Tibial nerve (tissue), 4 donors: ENCODE data around the gene CADPS. TPM values are rescaled to one million over a fixed set of nuclear protein-coding genes. Genes with fewer than 3 reads are reported as not detected.

Source experiments
- DNase-seq, 2 donors: peaks; one replicate each; pipeline ENCODE4 v3.0.0-alpha.2; 2019; ENCODE audit warnings: low spot score in 2 of 2
- H3K27ac ChIP-seq, 4 donors: fragments of 200-600 bp; sonication (generic) in 3 of 4; one replicate each; pipeline ENCODE4 v1.5.1; 2017 to 2019; ENCODE audit warnings: mild to moderate bottlenecking in 1 of 4
- H3K27me3 ChIP-seq, 2 donors: fragments of 200-600 bp; sonication (generic) in 1 of 2; one replicate each; pipeline versions ENCODE4 v1.5.1 to v1.6.0; 2017 to 2019
- H3K36me3 ChIP-seq, 3 donors: fragments of 200-600 bp; sonication (generic); one replicate each; pipeline ENCODE4 v1.5.1; 2018 to 2019
- H3K4me1 ChIP-seq, 4 donors: fragments of 200-600 bp; sonication (generic) in 3 of 4; one replicate each; pipeline ENCODE4 v1.5.1; 2017 to 2019
- H3K4me3 ChIP-seq, 4 donors: fragments of 200-600 bp; sonication (generic) in 3 of 4; one replicate each; pipeline ENCODE4 v1.5.1; 2017 to 2019; ENCODE audit warnings: mild to moderate bottlenecking in 1 of 4, moderate library complexity in 1 of 4
- H3K9me3 ChIP-seq, 4 donors: fragments of 200-600 bp; sonication (generic) in 3 of 4; one replicate each; pipeline ENCODE4 v1.5.1; 2017 to 2019
- EP300 ChIP-seq, 2 donors: sonication (generic); formaldehyde crosslinking; IDR thresholded peaks; one replicate each; pipeline ENCODE4 v1.6.1; 2017; ENCODE audit warnings: antibody characterized with exemption in 2 of 2, mild to moderate bottlenecking in 1 of 2
- POLR2A ChIP-seq, 2 donors: fragments of 450-650 bp; IDR thresholded peaks; one replicate each; pipeline ENCODE4 v1.6.1; 2017; ENCODE audit warnings: antibody characterized with exemption in 2 of 2, mild to moderate bottlenecking in 2 of 2, moderate library complexity in 2 of 2
- WGBS, 2 donors: methylation state at CpG; one replicate each; pipeline ENCODE4 v1.1.5; 2018; 5-methylcytosine and 5-hydroxymethylcytosine counted together
- total RNA-seq, 4 donors: library from RNA; depleted of rRNA; stranded (reverse); fragments of >200 nt; gene quantifications; one replicate each; pipeline ENCODE4 v1.1.0, GENCODE V29; 2016
- TF ChIP-seq, protein P1 (sequence below), 5 experiments: fragments of 200-600 bp in 3 of 5; fragments of 450-650 bp in 2 of 5; sonication (generic) in 3 of 5; IDR thresholded peaks; one replicate each; pipeline ENCODE4 v1.5.1; 2016 to 2019; ENCODE audit warnings: antibody characterized with exemption in 5 of 5, mild to moderate bottlenecking in 3 of 5, moderate library complexity in 2 of 5

Gene CADPS
- total RNA-seq, 4 donors from 2014 or later = 16.2 to 16.7 TPM; not detected in 2

DNA sequence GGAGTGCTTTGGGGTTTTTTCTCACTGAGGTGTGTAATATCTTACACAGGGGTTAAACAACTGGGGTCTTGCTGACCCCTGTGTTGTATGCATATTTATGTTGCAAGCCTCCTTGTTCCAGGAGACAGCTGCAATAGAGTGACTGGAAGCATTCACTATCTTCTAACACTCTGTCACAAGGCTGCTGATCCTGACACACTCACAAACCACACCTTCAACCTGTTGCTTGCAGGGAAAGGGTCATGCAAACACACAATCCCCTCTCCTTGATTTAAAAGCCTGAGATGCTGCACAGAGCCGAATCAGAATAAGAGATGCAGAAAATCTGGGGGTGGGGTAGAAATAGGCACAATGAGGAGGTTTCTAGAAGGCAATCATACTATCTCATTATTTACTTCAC, 197.3 kb downstream of the CADPS start:
- no peaks in the 10 kb centered on the region for H3K9me3 ChIP-seq
- H3K27ac ChIP-seq = no peak overlapping the region
- DNase-seq = no peak
- no peaks in the 10 kb centered on the region for H3K4me1 ChIP-seq
- no peaks in the 10 kb centered on the region for H3K36me3 ChIP-seq
- no peak overlapping the region for H3K4me3 ChIP-seq
- WGBS, 2 donors = 37 to 59% methylated on average over 1 of the region's 1 CpG
- TF ChIP-seq, protein P1, sequence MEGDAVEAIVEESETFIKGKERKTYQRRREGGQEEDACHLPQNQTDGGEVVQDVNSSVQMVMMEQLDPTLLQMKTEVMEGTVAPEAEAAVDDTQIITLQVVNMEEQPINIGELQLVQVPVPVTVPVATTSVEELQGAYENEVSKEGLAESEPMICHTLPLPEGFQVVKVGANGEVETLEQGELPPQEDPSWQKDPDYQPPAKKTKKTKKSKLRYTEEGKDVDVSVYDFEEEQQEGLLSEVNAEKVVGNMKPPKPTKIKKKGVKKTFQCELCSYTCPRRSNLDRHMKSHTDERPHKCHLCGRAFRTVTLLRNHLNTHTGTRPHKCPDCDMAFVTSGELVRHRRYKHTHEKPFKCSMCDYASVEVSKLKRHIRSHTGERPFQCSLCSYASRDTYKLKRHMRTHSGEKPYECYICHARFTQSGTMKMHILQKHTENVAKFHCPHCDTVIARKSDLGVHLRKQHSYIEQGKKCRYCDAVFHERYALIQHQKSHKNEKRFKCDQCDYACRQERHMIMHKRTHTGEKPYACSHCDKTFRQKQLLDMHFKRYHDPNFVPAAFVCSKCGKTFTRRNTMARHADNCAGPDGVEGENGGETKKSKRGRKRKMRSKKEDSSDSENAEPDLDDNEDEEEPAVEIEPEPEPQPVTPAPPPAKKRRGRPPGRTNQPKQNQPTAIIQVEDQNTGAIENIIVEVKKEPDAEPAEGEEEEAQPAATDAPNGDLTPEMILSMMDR (IDR thresholded peaks at IDR 0.05) = no peak
- TF ChIP-seq EP300 (IDR thresholded peaks at IDR 0.05) = no peak
- no peak for TF ChIP-seq POLR2A (IDR thresholded peaks at IDR 0.05)
- no peaks in the 10 kb centered on the region for H3K27me3 ChIP-seq

- TF ChIP-seq POLR2A (IDR thresholded peaks at IDR 0.05) = no peak
- TF ChIP-seq, protein P1 (IDR thresholded peaks at IDR 0.05) = no peak
- no peak for TF ChIP-seq EP300 (IDR thresholded peaks at IDR 0.05)
- WGBS, 2 donors = 68% methylated on average over 3 of the region's 3 CpGs
Observed at GRCh38 chr3:62676689-62677271, 198.4 kb downstream of the CADPS start.

DNA sequence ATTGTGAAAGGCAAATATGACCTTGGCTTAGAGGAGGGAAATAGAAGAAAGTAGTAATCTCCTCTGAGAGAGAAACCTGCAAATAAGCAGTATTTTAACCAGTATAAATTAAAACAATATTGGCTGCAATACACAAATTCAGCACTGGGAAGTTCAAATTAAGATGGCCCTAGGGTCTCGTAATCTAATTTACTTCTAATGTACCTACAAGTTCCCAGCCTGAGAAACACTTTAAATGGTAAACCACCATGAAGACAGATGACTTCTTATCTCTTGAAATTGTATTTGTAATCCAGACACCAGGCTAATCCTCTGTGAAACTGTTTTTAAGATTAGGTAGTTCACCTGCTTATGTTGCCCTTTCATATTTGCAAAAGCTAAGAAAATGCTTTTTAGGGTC, 199.7 kb downstream of the CADPS start:
- WGBS, 2 donors = 92 to 97% methylated on average over 1 of the region's 1 CpG
- Histone ChIP-seq H3K4me3 (no peak overlapping the region), H3K36me3 (no peaks in the 10 kb centered on the region), H3K4me1 (no peaks in the 10 kb centered on the region), H3K27me3 (no peaks in the 10 kb centered on the region), H3K9me3 (no peaks in the 10 kb centered on the region), H3K27ac (no peak overlapping the region)
- no peak for TF ChIP-seq EP300 (IDR thresholded peaks at IDR 0.05)
- TF ChIP-seq POLR2A (IDR thresholded peaks at IDR 0.05) = no peak
- TF ChIP-seq, protein P1 (IDR thresholded peaks at IDR 0.05) = no peak
- DNase-seq = no peak

More at GRCh38 chr3:62676689-62677271, 198.4 kb downstream of the CADPS start:
- Histone ChIP-seq H3K4me3 (no peak overlapping the region), H3K4me1 (no peaks in the 10 kb centered on the region), H3K27ac (no peak overlapping the region), H3K9me3 (no peaks in the 10 kb centered on the region), H3K36me3 (no peaks in the 10 kb centered on the region), H3K27me3 (no peaks in the 10 kb centered on the region)
- no peak for DNase-seq

DNA sequence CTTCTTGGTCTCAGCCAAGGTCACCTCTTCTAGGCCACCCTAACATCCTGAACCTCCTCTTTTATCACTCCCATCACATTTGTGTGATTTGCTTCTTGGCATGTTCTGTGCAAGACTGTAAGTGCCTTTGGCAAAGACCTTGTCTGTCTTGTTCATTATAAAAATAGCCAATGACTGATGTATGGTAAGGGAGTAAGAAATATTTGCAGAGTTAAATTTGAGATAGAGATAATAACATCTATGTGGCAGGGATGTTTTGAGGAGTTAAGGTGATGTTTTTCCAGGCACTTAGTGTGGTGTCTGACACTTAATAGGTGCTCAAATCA, 202.3 kb downstream of the CADPS start:
- Histone ChIP-seq H3K4me3 (no peak overlapping the region), H3K27ac (no peak overlapping the region), H3K4me1 (no peaks in the 10 kb centered on the region), H3K9me3 (no peaks in the 10 kb centered on the region), H3K36me3 (no peaks in the 10 kb centered on the region), H3K27me3 (no peaks in the 10 kb centered on the region)
- TF ChIP-seq POLR2A (IDR thresholded peaks at IDR 0.05) (no peak), EP300 (IDR thresholded peaks at IDR 0.05) (no peak)
- TF ChIP-seq, protein P1 (IDR thresholded peaks at IDR 0.05) = no peak
- no peak for DNase-seq

GRCh38 chr3:62672270-62672987, 202.8 kb downstream of the CADPS start:
- H3K9me3 ChIP-seq = no peaks in the 10 kb centered on the region
- no peaks in the 10 kb centered on the region for H3K36me3 ChIP-seq
- H3K27ac ChIP-seq = no peak overlapping the region
- TF ChIP-seq, protein P1 (IDR thresholded peaks at IDR 0.05) = no peak
- no peak for TF ChIP-seq POLR2A (IDR thresholded peaks at IDR 0.05)
- TF ChIP-seq EP300 (IDR thresholded peaks at IDR 0.05) = no peak
- no peaks in the 10 kb centered on the region for H3K4me1 ChIP-seq
- H3K27me3 ChIP-seq = no peaks in the 10 kb centered on the region
- WGBS, 2 donors = 60 to 74% methylated on average over 10 of the region's 10 CpGs
- no peak overlapping the region for H3K4me3 ChIP-seq
- DNase-seq = no peak
